OCI-LY1 (cell line): ENCODE data around the gene PPFIA1.

Experiments used
- H2AFZ ChIP-seq: fragments of 200-600 bp; sonication (generic), shearing (Covaris generic); 2 replicates; pipeline ENCODE4 v1.6.0; 2014; ENCODE audit warnings: antibody characterized with exemption, mild to moderate bottlenecking, low read length
- H3F3A ChIP-seq: fragments of 200-600 bp; sonication (generic), shearing (Covaris generic); 2 replicates; pipeline ENCODE4 v1.6.0; 2014; ENCODE audit warnings: mild to moderate bottlenecking, antibody characterized with exemption, low read length, moderate library complexity; ENCODE audit not compliant: insufficient read depth
- H3K27ac ChIP-seq: fragments of 200-600 bp; sonication (generic); 2 replicates; pipeline ENCODE4 v1.5.1; 2014; ENCODE audit warnings: low read length, mixed run types, mild to moderate bottlenecking, low read depth; ENCODE audit not compliant: poor library complexity, severe bottlenecking
- H3K27me3 ChIP-seq: fragments of 200-600 bp; sonication (generic); 2 replicates; pipeline ENCODE4 v1.6.0; 2014; ENCODE audit warnings: antibody characterized with exemption, mild to moderate bottlenecking, low read length, moderate library complexity; ENCODE audit not compliant: insufficient read depth
- H3K36me3 ChIP-seq: fragments of 200-600 bp; sonication (generic); 2 replicates; pipeline ENCODE4 v1.6.1; 2014; ENCODE audit warnings: mild to moderate bottlenecking, antibody characterized with exemption, low read length, moderate library complexity, mixed read lengths; ENCODE audit not compliant: insufficient read depth
- H3K4me1 ChIP-seq: fragments of 200-600 bp; sonication (generic); 2 replicates; pipeline ENCODE4 v1.5.1; 2014; ENCODE audit warnings: mild to moderate bottlenecking, low read length, moderate library complexity; ENCODE audit not compliant: insufficient read depth, severe bottlenecking
- H3K4me2 ChIP-seq: fragments of 200-600 bp; sonication (generic), shearing (Covaris generic); 2 replicates; pipeline ENCODE4 v1.6.1; 2014; ENCODE audit warnings: low read length
- H3K4me3 ChIP-seq: fragments of 200-600 bp; sonication (generic); 2 replicates; pipeline ENCODE4 v1.5.1; 2014; ENCODE audit warnings: low read length, low read depth, mild to moderate bottlenecking, mixed read lengths; ENCODE audit not compliant: poor library complexity, severe bottlenecking
- H3K79me2 ChIP-seq: fragments of 200-600 bp; shearing (Covaris generic); 2 replicates; pipeline ENCODE4 v1.6.1; 2016; ENCODE audit warnings: mixed run types, low read length, mixed read lengths; ENCODE audit not compliant: insufficient read depth
- H3K9ac ChIP-seq: fragments of 200-600 bp; sonication (generic), shearing (Covaris generic); 2 replicates; pipeline ENCODE4 v1.6.1; 2014; ENCODE audit warnings: mild to moderate bottlenecking, low read length, mixed read lengths
- H3K9me2 ChIP-seq: fragments of 200-600 bp; sonication (generic), shearing (Covaris generic); 2 replicates; pipeline ENCODE4 v1.6.1; 2014; ENCODE audit warnings: low read depth, mild to moderate bottlenecking, low read length, mixed read lengths
- H3K9me3 ChIP-seq: fragments of 200-600 bp; shearing (Covaris generic); 2 replicates; pipeline ENCODE4 v1.6.1; 2014; ENCODE audit warnings: low read length, mixed read lengths
- H4K20me1 ChIP-seq: fragments of 200-600 bp; sonication (generic), shearing (Covaris generic); 2 replicates; pipeline ENCODE4 v1.6.0; 2016; ENCODE audit warnings: mild to moderate bottlenecking, low read length; ENCODE audit not compliant: insufficient read depth
- EZH2 ChIP-seq: fragments of 200-600 bp; sonication (generic), shearing (Covaris generic); IDR thresholded peaks from 2 replicates; pipeline ENCODE4 v1.8.0; 2017; ENCODE audit warnings: borderline replicate concordance, mixed run types, mild to moderate bottlenecking, antibody characterized with exemption, low read length, moderate library complexity, mixed read lengths
- TF ChIP-seq, protein P1 (sequence below): fragments of 200-600 bp; sonication (generic), shearing (Covaris generic); IDR thresholded peaks from 2 replicates; pipeline ENCODE4 v1.5.1; 2017; ENCODE audit warnings: mild to moderate bottlenecking, antibody characterized with exemption, low read length, moderate library complexity, mixed read lengths

The PPFIA1 gene

DNA sequence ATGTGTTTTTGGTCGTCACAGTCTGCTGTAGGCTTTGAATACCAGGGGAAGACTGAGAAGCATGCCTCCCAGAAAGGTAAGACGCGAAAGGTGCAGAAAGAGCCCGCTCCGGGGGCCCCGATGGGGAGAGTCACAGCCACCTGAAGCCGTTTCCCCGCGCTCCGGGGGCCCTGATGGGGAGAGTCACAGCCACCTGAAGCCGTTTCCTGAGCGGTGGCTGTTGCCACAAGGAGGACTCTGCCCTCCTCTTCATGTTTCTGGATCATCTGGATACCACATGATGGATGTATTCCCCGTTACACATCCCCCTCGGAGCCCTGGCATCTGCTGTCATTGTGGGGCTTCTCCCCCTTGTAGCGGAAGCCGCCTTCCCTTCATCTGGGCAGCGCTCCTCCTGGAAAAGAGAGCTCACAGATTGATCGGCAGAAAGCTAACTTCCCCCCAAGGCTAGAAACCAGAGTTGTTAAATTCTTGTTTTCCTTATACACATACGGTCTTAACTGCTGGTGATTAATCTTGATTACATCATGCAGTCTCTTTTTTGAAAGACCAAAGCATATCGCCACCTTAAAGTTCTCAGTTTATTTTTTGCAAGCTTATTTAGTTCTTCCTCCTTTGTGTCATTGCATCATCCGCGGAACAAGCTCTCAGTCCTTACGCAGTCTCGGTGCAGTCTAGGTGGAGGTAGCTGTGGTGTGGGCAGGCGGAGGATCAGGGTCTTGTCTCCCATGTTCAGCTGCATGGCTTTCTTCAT lies 145.3 kb downstream of the PPFIA1 start:
- Histone ChIP-seq H4K20me1 (no peaks in the 10 kb centered on the region), H2AFZ (no peak overlapping the region), H3K4me2 (no peak overlapping the region), H3K4me3 (no peak overlapping the region), H3K9ac (no peak overlapping the region), H3K27me3 (no peaks in the 10 kb centered on the region; the same call in 1 of the 2 replicates), H3K36me3 (no peaks in the 10 kb centered on the region), H3K9me2 (no peaks in the 10 kb centered on the region), H3F3A (no peaks in the 10 kb centered on the region), H3K4me1 (no peaks in the 10 kb centered on the region), H3K27ac (no peak overlapping the region), H3K79me2 (no peaks in the 10 kb centered on the region), H3K9me3 (no peaks in the 10 kb centered on the region)
- TF ChIP-seq, protein P1, sequence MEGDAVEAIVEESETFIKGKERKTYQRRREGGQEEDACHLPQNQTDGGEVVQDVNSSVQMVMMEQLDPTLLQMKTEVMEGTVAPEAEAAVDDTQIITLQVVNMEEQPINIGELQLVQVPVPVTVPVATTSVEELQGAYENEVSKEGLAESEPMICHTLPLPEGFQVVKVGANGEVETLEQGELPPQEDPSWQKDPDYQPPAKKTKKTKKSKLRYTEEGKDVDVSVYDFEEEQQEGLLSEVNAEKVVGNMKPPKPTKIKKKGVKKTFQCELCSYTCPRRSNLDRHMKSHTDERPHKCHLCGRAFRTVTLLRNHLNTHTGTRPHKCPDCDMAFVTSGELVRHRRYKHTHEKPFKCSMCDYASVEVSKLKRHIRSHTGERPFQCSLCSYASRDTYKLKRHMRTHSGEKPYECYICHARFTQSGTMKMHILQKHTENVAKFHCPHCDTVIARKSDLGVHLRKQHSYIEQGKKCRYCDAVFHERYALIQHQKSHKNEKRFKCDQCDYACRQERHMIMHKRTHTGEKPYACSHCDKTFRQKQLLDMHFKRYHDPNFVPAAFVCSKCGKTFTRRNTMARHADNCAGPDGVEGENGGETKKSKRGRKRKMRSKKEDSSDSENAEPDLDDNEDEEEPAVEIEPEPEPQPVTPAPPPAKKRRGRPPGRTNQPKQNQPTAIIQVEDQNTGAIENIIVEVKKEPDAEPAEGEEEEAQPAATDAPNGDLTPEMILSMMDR: no peak
- TF ChIP-seq EZH2: no peak

DNA sequence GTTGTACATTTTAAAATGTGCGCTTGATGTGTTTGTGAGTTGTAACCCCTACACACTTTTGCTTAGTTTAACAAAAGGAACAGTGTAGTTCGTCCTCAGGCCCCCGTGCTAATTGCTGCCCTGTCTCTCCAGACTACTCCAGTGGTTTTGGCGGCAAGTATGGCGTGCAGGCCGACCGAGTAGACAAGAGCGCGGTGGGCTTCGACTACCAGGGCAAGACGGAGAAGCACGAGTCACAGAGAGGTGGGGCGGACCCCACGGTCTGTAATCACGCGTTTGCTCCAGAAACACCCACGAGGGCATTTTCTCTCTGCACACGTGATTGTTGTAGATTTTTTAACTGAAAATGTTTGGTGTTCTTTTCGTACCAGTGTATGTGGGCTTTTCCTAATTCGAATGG lies 146.4 kb downstream of the PPFIA1 start:
- H3K9me3 ChIP-seq: no peaks in the 10 kb centered on the region
- H2AFZ ChIP-seq: no peak overlapping the region
- no peaks in the 10 kb centered on the region for H3K36me3 ChIP-seq
- H3K27me3 ChIP-seq: no peaks in the 10 kb centered on the region; the same call in 1 of the 2 replicates
- H3K27ac ChIP-seq: no peak overlapping the region
- H3K4me2 ChIP-seq: no peak overlapping the region
- H4K20me1 ChIP-seq: no peaks in the 10 kb centered on the region
- no peaks in the 10 kb centered on the region for H3K79me2 ChIP-seq
- H3K9me2 ChIP-seq: no peaks in the 10 kb centered on the region
- H3F3A ChIP-seq: no peaks in the 10 kb centered on the region
- H3K4me1 ChIP-seq: no peaks in the 10 kb centered on the region
- TF ChIP-seq, protein P1: no peak
- TF ChIP-seq EZH2: no peak
- no peak overlapping the region for H3K4me3 ChIP-seq
- H3K9ac ChIP-seq: no peak overlapping the region

DNA sequence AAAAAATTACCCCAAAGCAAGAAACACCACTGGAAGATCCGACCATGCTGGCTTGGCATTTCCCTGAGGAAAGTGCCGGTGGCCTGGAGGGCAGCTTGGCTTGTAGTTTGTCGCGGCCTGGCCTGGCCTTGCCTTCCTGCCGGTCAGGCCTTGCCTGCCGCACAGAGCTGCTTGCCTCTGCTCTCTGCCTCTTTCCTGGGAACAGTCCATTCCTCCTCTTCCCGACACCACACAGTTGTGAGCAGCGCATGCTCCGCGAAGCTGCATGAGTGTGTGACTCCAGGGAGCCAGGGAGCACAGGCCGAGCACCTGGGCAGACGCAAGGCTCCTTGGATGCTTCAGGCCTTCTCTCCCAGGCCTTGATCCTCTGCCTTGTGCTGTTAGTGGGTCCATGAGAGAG lies 147.6 kb downstream of the PPFIA1 start:
- Histone ChIP-seq H3K9ac (no peak overlapping the region), H3K79me2 (no peaks in the 10 kb centered on the region), H3K4me1 (no peaks in the 10 kb centered on the region), H3K9me2 (no peaks in the 10 kb centered on the region), H3K4me3 (no peak overlapping the region), H3K9me3 (no peaks in the 10 kb centered on the region), H3K27ac (no peak overlapping the region), H3K27me3 (no peaks in the 10 kb centered on the region), H3K4me2 (no peak overlapping the region), H3K36me3 (no peaks in the 10 kb centered on the region), H2AFZ (no peak overlapping the region), H4K20me1 (no peaks in the 10 kb centered on the region), H3F3A (no peaks in the 10 kb centered on the region)
- TF ChIP-seq EZH2: no peak
- TF ChIP-seq, protein P1: no peak
